Left lung (tissue), 10 donors: ENCODE results near the gene NRTN. TPM values are rescaled to one million over a fixed set of nuclear protein-coding genes. Genes with fewer than 3 reads are reported as not detected.

ENCODE experiments used
- ATAC-seq: fragments of 200-7000 bp; cut with Tn5 transposase; one replicate; pipeline ENCODE4 v1.9.1; 2020; ENCODE audit warnings: moderate library complexity
- DNase-seq, 4 donors: peaks; one replicate each; pipeline ENCODE4 v3.0.0-alpha.2; 2013 to 2020
- H3K27ac ChIP-seq, 2 donors: fragments of 200-600 bp; sonication (generic) in 1 of 2; one replicate each; pipeline versions ENCODE4 v1.5.0 to v1.8.0; 2020 to 2021
- H3K27me3 ChIP-seq, 2 donors: fragments of 200-600 bp; sonication (generic) in 1 of 2; one replicate each; pipeline versions ENCODE4 v1.5.0 to v1.8.0; 2020 to 2021
- H3K36me3 ChIP-seq, 2 donors: fragments of 200-600 bp; sonication (generic) in 1 of 2; one replicate each; pipeline versions ENCODE4 v1.5.0 to v1.8.0; 2020 to 2021
- H3K4me1 ChIP-seq, 2 donors: fragments of 200-600 bp; one replicate each; pipeline ENCODE4 v1.8.0; 2021
- H3K4me3 ChIP-seq, 2 donors: fragments of 200-600 bp; sonication (generic) in 1 of 2; one replicate each; pipeline versions ENCODE4 v1.5.0 to v1.8.0; 2020 to 2021; ENCODE audit warnings: mild to moderate bottlenecking in 1 of 2
- H3K9me3 ChIP-seq, 2 donors: fragments of 200-600 bp; sonication (generic) in 1 of 2; one replicate each; pipeline versions ENCODE4 v1.5.0 to v1.8.0; 2020 to 2021
- intact Hi-C, 2 donors: fragments of 100-400 bp; cut with DNase I; formaldehyde crosslinking; loops; one replicate each; pipeline versions ENCODE4 v1.11.2 to v1.14.2; 2022
- polyA plus RNA-seq, 6 donors: library from polyadenylated mRNA; unstranded; fragments of 120-200 nt; gene quantifications; one replicate each; pipeline ENCODE4 v1.2.1, GENCODE V29; 2013; ENCODE audit not compliant: insufficient read length in 6 of 6
- total RNA-seq, 2 donors: library from RNA; stranded (reverse); fragmentation: NEBNext Ultra II Directional; extraction: Animal tissue kit (Norgen Biotek cat#: 25700); gene quantifications; one replicate each; pipeline ENCODE4 v1.2.1, GENCODE V29; 2021
- TF ChIP-seq, protein P1 (sequence below), 2 donors: fragments of 200-600 bp; sonication (generic) in 1 of 2; IDR thresholded peaks; one replicate each; pipeline versions ENCODE4 v1.5.0 to v1.8.0; 2021; ENCODE audit warnings: antibody characterized with exemption in 2 of 2
- donor health status: DM: no; HTN: yes; CAD: no.
- donor health status: DM: no; HTN: no; CAD: no.

Gene NRTN
- total and polyA plus RNA-seq, 8 donors, result 0.93 to 1.9 (median 1.5) TPM

DNA sequence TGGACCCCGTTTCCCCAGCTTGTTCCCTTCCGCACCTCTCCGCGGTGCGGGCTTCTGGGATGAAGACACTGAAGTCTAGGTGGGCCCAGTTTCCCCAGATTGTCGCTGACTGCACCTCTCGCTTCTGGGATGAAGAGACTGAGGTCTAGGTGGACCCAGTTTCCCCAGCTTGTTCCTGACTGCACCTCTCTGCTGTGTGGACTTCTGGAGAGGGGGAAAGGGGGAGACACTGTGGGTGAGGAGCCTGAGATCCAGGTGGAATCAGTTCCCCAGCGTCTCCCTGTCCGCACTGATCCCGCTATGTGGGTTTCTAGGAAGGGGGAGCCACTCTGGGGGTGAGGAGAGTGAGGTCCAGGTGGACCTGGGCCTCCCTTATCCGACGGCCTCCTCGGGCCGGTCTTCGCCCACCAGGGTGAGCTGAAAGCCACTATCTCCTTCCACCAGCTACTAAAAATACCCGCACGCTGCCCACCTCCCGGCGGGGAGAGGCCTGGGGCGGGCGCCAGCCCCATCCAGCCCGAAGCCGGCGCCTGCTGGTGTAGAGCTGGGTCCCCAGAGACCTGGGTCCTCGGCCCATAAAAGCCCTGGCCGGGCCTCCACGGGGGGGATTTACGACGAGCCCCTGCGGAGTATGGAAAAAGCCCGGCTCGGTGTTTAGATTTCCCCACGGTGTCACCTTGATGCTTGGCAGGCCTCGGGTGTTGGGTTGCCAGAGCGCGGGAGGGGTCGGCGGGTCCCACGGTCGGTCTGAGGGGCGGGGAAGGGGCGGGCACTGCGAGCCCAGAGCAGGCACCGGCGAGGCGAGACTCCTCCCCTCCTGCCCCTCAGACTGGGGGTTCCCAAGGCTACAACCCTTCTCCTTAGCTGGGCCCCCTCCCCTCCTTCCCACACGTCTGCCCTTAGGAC lies 24.0 kb downstream of the NRTN start:
- DNase-seq (peak in 1 of 4 donors; percentile 70), ATAC-seq (no peak)
- H3K4me3 ChIP-seq, result peak overlapping the region; percentile 47 to 53
- intact Hi-C loops, result no loop called here
- H3K27ac ChIP-seq, result peak overlapping the region; percentile 72 to 78
- H3K4me1 ChIP-seq, result peaks cover 0 to 29% of the 10 kb centered on the region in 2 donors
- TF ChIP-seq, protein P1, sequence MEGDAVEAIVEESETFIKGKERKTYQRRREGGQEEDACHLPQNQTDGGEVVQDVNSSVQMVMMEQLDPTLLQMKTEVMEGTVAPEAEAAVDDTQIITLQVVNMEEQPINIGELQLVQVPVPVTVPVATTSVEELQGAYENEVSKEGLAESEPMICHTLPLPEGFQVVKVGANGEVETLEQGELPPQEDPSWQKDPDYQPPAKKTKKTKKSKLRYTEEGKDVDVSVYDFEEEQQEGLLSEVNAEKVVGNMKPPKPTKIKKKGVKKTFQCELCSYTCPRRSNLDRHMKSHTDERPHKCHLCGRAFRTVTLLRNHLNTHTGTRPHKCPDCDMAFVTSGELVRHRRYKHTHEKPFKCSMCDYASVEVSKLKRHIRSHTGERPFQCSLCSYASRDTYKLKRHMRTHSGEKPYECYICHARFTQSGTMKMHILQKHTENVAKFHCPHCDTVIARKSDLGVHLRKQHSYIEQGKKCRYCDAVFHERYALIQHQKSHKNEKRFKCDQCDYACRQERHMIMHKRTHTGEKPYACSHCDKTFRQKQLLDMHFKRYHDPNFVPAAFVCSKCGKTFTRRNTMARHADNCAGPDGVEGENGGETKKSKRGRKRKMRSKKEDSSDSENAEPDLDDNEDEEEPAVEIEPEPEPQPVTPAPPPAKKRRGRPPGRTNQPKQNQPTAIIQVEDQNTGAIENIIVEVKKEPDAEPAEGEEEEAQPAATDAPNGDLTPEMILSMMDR (IDR thresholded peaks at IDR 0.05), result no peak
- H3K9me3 ChIP-seq, result no peaks in the 10 kb centered on the region
- H3K36me3 ChIP-seq, result no peaks in the 10 kb centered on the region
- H3K27me3 ChIP-seq, result peaks cover 0 to 58% of the 10 kb centered on the region in 2 donors

DNA sequence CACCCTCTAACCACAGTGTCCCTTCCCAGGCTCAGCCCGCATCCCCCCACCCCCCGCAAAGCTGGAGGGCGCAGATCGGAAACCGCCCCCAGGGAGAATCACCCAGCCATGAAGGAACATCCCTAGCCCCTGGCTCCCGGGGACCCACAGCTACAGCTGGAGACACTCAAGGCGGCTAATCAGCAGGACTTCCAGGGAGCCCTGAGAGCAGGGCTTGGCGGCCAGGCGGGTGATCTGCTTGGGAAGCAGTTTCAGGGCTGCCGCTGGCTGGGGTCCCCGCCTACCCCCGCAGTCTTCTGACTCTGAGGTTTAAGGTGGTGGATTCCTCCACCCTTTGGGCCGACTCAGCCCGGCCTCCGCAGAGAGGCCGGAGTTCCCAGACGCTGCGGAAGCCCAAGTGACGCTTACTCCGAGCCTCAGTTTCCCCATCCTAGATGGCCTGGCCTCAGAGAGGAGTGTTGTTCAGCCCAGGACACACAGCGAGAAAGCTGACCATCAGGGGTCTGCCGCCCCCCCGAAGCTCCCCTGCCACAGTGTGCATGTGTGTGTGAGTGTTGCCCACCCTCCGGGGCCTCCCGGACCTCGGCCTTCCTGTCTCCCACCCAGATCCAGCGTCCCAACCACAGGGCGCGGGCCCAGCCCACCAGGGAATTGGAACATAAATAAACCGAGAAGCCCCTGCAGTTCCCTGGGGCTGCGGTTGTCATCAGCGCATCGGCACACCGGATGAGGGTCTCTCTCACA lies 24.9 kb downstream of the NRTN start:
- H3K4me3 ChIP-seq, result no peak overlapping the region
- TF ChIP-seq, protein P1 (IDR thresholded peaks at IDR 0.05), result no peak
- H3K4me1 ChIP-seq, result peaks cover 0 to 29% of the 10 kb centered on the region in 2 donors
- H3K27me3 ChIP-seq, result peaks cover 0 to 62% of the 10 kb centered on the region in 2 donors
- no peaks in the 10 kb centered on the region for H3K36me3 ChIP-seq
- intact Hi-C loops, result no loop called here
- no peak for DNase-seq
- H3K27ac ChIP-seq, result no peak overlapping the region
- H3K9me3 ChIP-seq, result no peaks in the 10 kb centered on the region
- ATAC-seq, result no peak

GRCh38 chr19:5831159-5831558 lies 26.3 kb downstream of the NRTN start:
- Histone ChIP-seq H3K27ac (no peak overlapping the region), H3K27me3 (peaks cover 0 to 62% of the 10 kb centered on the region in 2 donors), H3K4me1 (peaks cover 0 to 29% of the 10 kb centered on the region in 2 donors), H3K36me3 (no peaks in the 10 kb centered on the region), H3K9me3 (no peaks in the 10 kb centered on the region), H3K4me3 (no peak overlapping the region)
- TF ChIP-seq, protein P1 (IDR thresholded peaks at IDR 0.05), result no peak
- DNase-seq (no peak), ATAC-seq (no peak)
- intact Hi-C loops, result no loop called here

DNA sequence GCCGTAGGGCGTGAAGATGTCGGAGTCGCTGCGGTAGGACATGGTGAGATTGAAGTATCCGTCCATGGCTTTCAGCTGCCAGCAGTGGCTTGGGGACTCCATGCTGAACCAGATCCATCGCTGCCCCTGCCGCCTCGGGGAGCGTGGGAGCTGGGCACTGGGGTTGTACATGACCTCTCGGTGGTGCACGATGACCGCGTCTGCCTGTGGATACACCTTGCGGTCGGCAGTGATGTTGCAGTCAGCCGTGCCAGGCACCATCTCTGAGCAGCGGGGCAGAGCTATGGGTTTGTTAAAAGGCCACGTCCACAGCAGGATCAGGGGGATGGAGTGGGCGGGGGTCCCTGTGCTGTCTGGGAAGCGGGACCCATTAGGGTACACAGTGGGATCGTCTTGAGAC lies 27.2 kb downstream of the NRTN start:
- Histone ChIP-seq H3K27me3 (peaks cover 0 to 53% of the 10 kb centered on the region in 2 donors), H3K9me3 (no peaks in the 10 kb centered on the region), H3K36me3 (no peaks in the 10 kb centered on the region), H3K4me3 (no peak overlapping the region), H3K4me1 (peaks cover 0 to 22% of the 10 kb centered on the region in 2 donors), H3K27ac (no peak overlapping the region)
- intact Hi-C loops, result no loop called here
- TF ChIP-seq, protein P1 (IDR thresholded peaks at IDR 0.05), result no peak
- DNase-seq (no peak), ATAC-seq (no peak)
